GM19467 (cell line): ENCODE measurements around the gene FBL.
"Not testable (repeated sequence)": the region's sequence is repeated elsewhere in the genome, so short reads cannot be mapped to it uniquely, and the experiment has no call there.

ENCODE experiments used
- ATAC-seq: cut with Tn5 transposase; IDR thresholded peaks from one replicate; pipeline ENCODE4 v1.9.1; 2021; ENCODE audit warnings: mild to moderate bottlenecking, moderate library complexity; ENCODE audit not compliant: unreplicated experiment

FBL gene

GRCh38 chr19:39825531-39826076 is 20.6 kb downstream of the FBL start:
- ATAC-seq = no peak

- ATAC-seq = no peak
Observed at GRCh38 chr19:39825093-39825463, 21.1 kb downstream of the FBL start.

GRCh38 chr19:39824143-39825092 is 21.8 kb downstream of the FBL start:
- peak; percentile 74 for ATAC-seq

- no peak for ATAC-seq
Observed at GRCh38 chr19:39823686-39824085, 22.5 kb downstream of the FBL start.

GRCh38 chr19:39820696-39821095 is 25.5 kb downstream of the FBL start:
- no peak for ATAC-seq

GRCh38 chr19:39819786-39820185 is 26.4 kb downstream of the FBL start:
- ATAC-seq = no peak

- peak; percentile 76 for ATAC-seq
Observed at GRCh38 chr19:39818626-39819097, 27.5 kb downstream of the FBL start.

- ATAC-seq = no peak
Observed at GRCh38 chr19:39817888-39818561, 28.2 kb downstream of the FBL start.

- ATAC-seq = no peak
Observed at GRCh38 chr19:39816287-39817048, 29.7 kb downstream of the FBL start.

- no peak for ATAC-seq
Observed at GRCh38 chr19:39814595-39814994, 31.6 kb downstream of the FBL start.

GRCh38 chr19:39814111-39814510 is 32.1 kb downstream of the FBL start:
- not testable (repeated sequence) for ATAC-seq

- no peak for ATAC-seq
Observed at GRCh38 chr19:39813264-39813993, 32.8 kb downstream of the FBL start.

- ATAC-seq = no peak
Observed at GRCh38 chr19:39811064-39811463, 35.1 kb downstream of the FBL start.

- no peak for ATAC-seq
Observed at GRCh38 chr19:39810424-39810823, 35.8 kb downstream of the FBL start.

GRCh38 chr19:39809368-39809767 is 36.8 kb downstream of the FBL start:
- no peak for ATAC-seq

- not testable (repeated sequence) for ATAC-seq
Observed at GRCh38 chr19:39808688-39809087, 37.5 kb downstream of the FBL start.

- ATAC-seq = no peak
Observed at GRCh38 chr19:39807846-39808364, 38.3 kb downstream of the FBL start.

GRCh38 chr19:39805104-39805503 is 41.1 kb downstream of the FBL start:
- ATAC-seq = no peak

- no peak for ATAC-seq
Observed at GRCh38 chr19:39802958-39803357, 43.2 kb downstream of the FBL start.

GRCh38 chr19:39797083-39797482 is 49.1 kb downstream of the FBL start:
- no peak for ATAC-seq
